WTC11 (cell line): ENCODE measurements around the gene RUNX1. TPM values are rescaled to one million over a fixed set of nuclear protein-coding genes. Genes with fewer than 3 reads are reported as not detected.

Experiments
- ATAC-seq: fragments of 200-7000 bp; cut with Tn5 transposase; 2 replicates; pipeline ENCODE4 v1.10.0; 2021; ENCODE audit warnings: mild to moderate bottlenecking, moderate library complexity
- CTCF ChIA-PET: fragments of 300-600 bp; sonication (Branson Sonifier 250); formaldehyde crosslinking; loops from one replicate; lab custom pipeline; 2021; ENCODE audit warnings: antibody characterized with exemption; lab: Charles Lee
- POLR2A ChIA-PET: fragments of 350-600 bp; sonication (Branson Sonifier 250); formaldehyde crosslinking; loops from one replicate; lab custom pipeline; 2021; ENCODE audit warnings: antibody characterized with exemption; lab: Charles Lee
- DNase-seq: peaks from one replicate; pipeline ENCODE4 v3.0.0; 2021; ENCODE audit warnings: low spot score
- H3K27ac Mint-ChIP-seq: 2 replicates; pipeline ENCODE4 v1.8.0; 2021; ENCODE audit warnings: mixed read lengths
- H3K27me3 Mint-ChIP-seq: 2 replicates; pipeline ENCODE4 v1.8.0; 2021; ENCODE audit warnings: low read depth, mild to moderate bottlenecking, moderate library complexity, mixed read lengths
- H3K36me3 Mint-ChIP-seq: 2 replicates; pipeline ENCODE4 v1.8.0; 2021; ENCODE audit warnings: mixed read lengths
- H3K4me1 Mint-ChIP-seq: 2 replicates; pipeline ENCODE4 v1.8.0; 2022; ENCODE audit warnings: mixed read lengths
- H3K4me3 Mint-ChIP-seq: 2 replicates; pipeline ENCODE4 v1.8.0; 2021; ENCODE audit warnings: mild to moderate bottlenecking, moderate library complexity, mixed read lengths
- H3K9me3 Mint-ChIP-seq: 2 replicates; pipeline ENCODE4 v1.8.0; 2021; ENCODE audit warnings: mixed read lengths
- CBFB ChIP-seq: sonication (generic); formaldehyde crosslinking; IDR thresholded peaks from 2 replicates; pipeline ENCODE4 v1.8.1; 2022; ENCODE audit warnings: mild to moderate bottlenecking, low read depth, missing genetic modification reagents
- CREM ChIP-seq: sonication (generic); formaldehyde crosslinking; IDR thresholded peaks from 2 replicates; pipeline ENCODE4 v1.8.1; 2022; ENCODE audit warnings: mild to moderate bottlenecking, missing genetic modification reagents, moderate library complexity
- GRHL2 ChIP-seq: fragments of 250-450 bp; sonication (Bioruptor Pico); IDR thresholded peaks from 2 replicates; pipeline ENCODE4 v1.8.0; 2022; ENCODE audit warnings: mild to moderate bottlenecking, moderate library complexity; ENCODE audit not compliant: insufficient replicate concordance, severe bottlenecking
- GTF2I ChIP-seq: fragments of 250-450 bp; sonication (Bioruptor Pico); conservative IDR thresholded peaks from 2 replicates; pipeline ENCODE4 v1.4.0; 2021; ENCODE audit warnings: mild to moderate bottlenecking
- NFYB ChIP-seq: sonication (generic); formaldehyde crosslinking; conservative IDR thresholded peaks from 2 replicates; pipeline ENCODE4 v1.8.0; 2022; ENCODE audit warnings: low read depth, missing genetic modification reagents
- NR3C1 ChIP-seq: sonication (generic); formaldehyde crosslinking; conservative IDR thresholded peaks from 2 replicates; pipeline ENCODE4 v1.8.1; 2023; ENCODE audit warnings: low read depth, mild to moderate bottlenecking, missing genetic modification reagents
- RELA ChIP-seq: sonication (generic); formaldehyde crosslinking; IDR thresholded peaks from 2 replicates; pipeline ENCODE4 v1.8.1; 2022; ENCODE audit warnings: missing genetic modification reagents, mild to moderate bottlenecking, borderline replicate concordance
- RORB ChIP-seq: fragments of 250-450 bp; sonication (Bioruptor Pico); IDR thresholded peaks from 2 replicates; pipeline ENCODE4 v1.9.0; 2021; ENCODE audit warnings: mild to moderate bottlenecking
- SMAD3 ChIP-seq: sonication (generic); formaldehyde crosslinking; IDR thresholded peaks from 2 replicates; pipeline ENCODE4 v1.8.0; 2022; ENCODE audit warnings: missing genetic modification reagents, mild to moderate bottlenecking, borderline replicate concordance
- SOX15 ChIP-seq: fragments of 250-450 bp; sonication (Bioruptor Pico); IDR thresholded peaks from 2 replicates; pipeline ENCODE4 v1.9.0; 2021; ENCODE audit warnings: mild to moderate bottlenecking
- SP1 ChIP-seq: sonication (generic); formaldehyde crosslinking; conservative IDR thresholded peaks from 2 replicates; pipeline ENCODE4 v1.8.1; 2022; ENCODE audit warnings: missing genetic modification reagents
- TCF7 ChIP-seq: sonication (generic); formaldehyde crosslinking; IDR thresholded peaks from 2 replicates; pipeline ENCODE4 v1.8.0; 2022; ENCODE audit warnings: mild to moderate bottlenecking, low read depth, missing genetic modification reagents, moderate library complexity
- ZBTB21 ChIP-seq: sonication (generic); formaldehyde crosslinking; IDR thresholded peaks from 2 replicates; pipeline ENCODE4 v1.8.1; 2023; ENCODE audit warnings: mild to moderate bottlenecking, missing genetic modification reagents, borderline replicate concordance
- ZNF219 ChIP-seq: sonication (generic); formaldehyde crosslinking; IDR thresholded peaks from 2 replicates; pipeline ENCODE4 v1.8.0; 2023; ENCODE audit warnings: missing genetic modification reagents, mild to moderate bottlenecking, borderline replicate concordance
- ZNF416 ChIP-seq: fragments of 250-450 bp; sonication (Bioruptor Pico); IDR thresholded peaks from 2 replicates; pipeline ENCODE4 v1.9.0; 2021; ENCODE audit warnings: mild to moderate bottlenecking, inconsistent platforms
- total RNA-seq: library from RNA; stranded (reverse); gene quantifications from 3 replicates; pipeline ENCODE4 v1.2.3, GENCODE V29; 2021
- TF ChIP-seq, protein P1 (sequence below): sonication (generic); formaldehyde crosslinking; IDR thresholded peaks from 2 replicates; pipeline ENCODE4 v1.8.0; 2022; ENCODE audit warnings: mild to moderate bottlenecking, missing genetic modification reagents
- TF ChIP-seq, protein P2 (sequence below): sonication (generic); formaldehyde crosslinking; IDR thresholded peaks from 2 replicates; pipeline ENCODE4 v1.8.0; 2023; ENCODE audit warnings: missing genetic modification reagents
- TF ChIP-seq, protein P3 (sequence below): fragments of 250-450 bp; sonication (Bioruptor Pico); IDR thresholded peaks from 2 replicates; pipeline ENCODE4 v1.9.0; 2021; ENCODE audit warnings: moderate library complexity, mild to moderate bottlenecking, inconsistent platforms, borderline replicate concordance
- TF ChIP-seq, protein P4 (sequence below): sonication (generic); formaldehyde crosslinking; IDR thresholded peaks from 2 replicates; pipeline ENCODE4 v1.8.1; 2023; ENCODE audit warnings: mild to moderate bottlenecking, missing genetic modification reagents, moderate library complexity
- TF ChIP-seq, protein P5 (sequence below): fragments of 200-600 bp; IDR thresholded peaks from 2 replicates; pipeline ENCODE4 v1.8.0; 2022; ENCODE audit warnings: antibody characterized with exemption
- TF ChIP-seq, protein P6 (sequence below): sonication (generic); formaldehyde crosslinking; IDR thresholded peaks from 2 replicates; pipeline ENCODE4 v1.8.1; 2023; ENCODE audit warnings: mild to moderate bottlenecking, missing genetic modification reagents

Gene RUNX1
- total RNA-seq, 1 experiment from 2014 or later = 2.2 TPM

DNA sequence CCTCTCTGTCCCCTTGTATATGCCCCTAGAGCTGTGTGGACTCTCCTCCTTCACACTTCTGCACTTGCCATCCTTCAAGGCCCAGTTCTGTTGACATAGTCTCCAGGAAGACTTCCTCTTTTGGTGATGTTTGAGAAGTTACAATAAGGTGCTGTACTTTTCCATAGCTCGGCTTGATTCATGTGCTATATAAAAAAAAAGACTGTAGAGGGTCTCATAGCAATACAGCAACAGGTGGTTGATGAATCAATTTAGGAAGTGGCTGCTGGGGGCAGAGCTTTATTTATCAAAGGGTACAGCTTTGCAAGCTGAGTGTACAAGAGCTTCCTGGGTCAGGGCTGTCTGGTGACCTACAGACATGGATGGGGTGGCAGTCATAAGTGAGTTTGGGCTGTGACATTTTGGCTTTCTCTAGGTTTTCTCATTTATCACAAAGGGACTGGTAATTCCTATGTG, 102.7 kb downstream of the RUNX1 start:
- ChIA-PET POLR2A (no interaction called here), CTCF (interaction anchor here (0.6 kb wide), 1 partner anchor 37 kb away, joined by 4 read pairs; no protein-coding TSS in a partner anchor)
- no peak overlapping the region for H3K27ac Mint-ChIP-seq
- no peaks in the 10 kb centered on the region for H3K27me3 Mint-ChIP-seq
- no peak overlapping the region for H3K4me3 Mint-ChIP-seq
- H3K36me3 Mint-ChIP-seq = no peaks in the 10 kb centered on the region
- no peak for ATAC-seq
- H3K9me3 Mint-ChIP-seq = 0 out of 2 replicates have a peak, but pooled peaks cover 5% of the 10 kb centered on the region
- H3K4me1 Mint-ChIP-seq = no peaks in the 10 kb centered on the region; the same call in none of the 2 replicates
- TF ChIP-seq, protein P1, sequence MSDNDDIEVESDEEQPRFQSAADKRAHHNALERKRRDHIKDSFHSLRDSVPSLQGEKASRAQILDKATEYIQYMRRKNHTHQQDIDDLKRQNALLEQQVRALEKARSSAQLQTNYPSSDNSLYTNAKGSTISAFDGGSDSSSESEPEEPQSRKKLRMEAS (CRISPR knock-in tag) = no peak
- no peak for TF ChIP-seq CREM (CRISPR knock-in tag)
- no peak for TF ChIP-seq RORB (CRISPR knock-in tag)
- TF ChIP-seq RELA (CRISPR knock-in tag) = no peak
- TF ChIP-seq, protein P2, sequence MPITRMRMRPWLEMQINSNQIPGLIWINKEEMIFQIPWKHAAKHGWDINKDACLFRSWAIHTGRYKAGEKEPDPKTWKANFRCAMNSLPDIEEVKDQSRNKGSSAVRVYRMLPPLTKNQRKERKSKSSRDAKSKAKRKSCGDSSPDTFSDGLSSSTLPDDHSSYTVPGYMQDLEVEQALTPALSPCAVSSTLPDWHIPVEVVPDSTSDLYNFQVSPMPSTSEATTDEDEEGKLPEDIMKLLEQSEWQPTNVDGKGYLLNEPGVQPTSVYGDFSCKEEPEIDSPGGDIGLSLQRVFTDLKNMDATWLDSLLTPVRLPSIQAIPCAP (CRISPR knock-in tag) = no peak
- TF ChIP-seq SP1 (CRISPR knock-in tag) = no peak
- no peak for TF ChIP-seq SOX15
- no peak for TF ChIP-seq GRHL2 (CRISPR knock-in tag)
- TF ChIP-seq ZBTB21 (CRISPR knock-in tag) = no peak
- no peak for TF ChIP-seq NR3C1 (CRISPR knock-in tag)
- TF ChIP-seq, all 79 proteins: peak for 0
- DNase-seq = no peak

DNA sequence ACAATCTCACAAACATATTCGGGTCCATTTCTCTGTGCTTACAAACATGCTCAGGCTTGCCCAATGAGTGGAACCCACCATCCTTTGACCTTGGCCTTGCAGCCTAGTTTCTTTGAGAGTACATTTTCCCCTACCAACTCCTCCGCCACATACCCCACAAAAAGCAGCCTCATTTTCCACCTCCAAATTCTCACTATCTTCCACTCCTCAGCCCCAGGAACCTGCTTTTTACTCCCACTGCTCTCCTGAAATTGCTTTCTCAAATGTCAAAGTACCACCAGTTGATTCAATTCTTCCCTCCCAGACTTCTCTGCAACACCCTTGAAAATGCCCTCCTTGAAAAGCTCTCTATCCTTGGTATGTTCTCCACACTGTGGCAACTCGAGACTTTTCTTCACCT, 103.8 kb downstream of the RUNX1 start:
- H3K4me1 Mint-ChIP-seq = peaks cover 5% of the 10 kb centered on the region
- ChIA-PET CTCF (interaction anchor here (1.0 kb wide), 1 partner anchor 200 kb away, joined by 4 read pairs; no protein-coding TSS in a partner anchor), POLR2A (no interaction called here)
- TF ChIP-seq ZNF416 (no peak), GTF2I (CRISPR knock-in tag) (no peak), CREM (CRISPR knock-in tag) (no peak), NFYB (CRISPR knock-in tag) (no peak), NR3C1 (CRISPR knock-in tag) (no peak), SMAD3 (CRISPR knock-in tag) (no peak), ZNF219 (no peak), TCF7 (CRISPR knock-in tag) (no peak), SOX15 (no peak), CBFB (CRISPR knock-in tag) (no peak), RORB (CRISPR knock-in tag) (no peak)
- TF ChIP-seq, protein P3, sequence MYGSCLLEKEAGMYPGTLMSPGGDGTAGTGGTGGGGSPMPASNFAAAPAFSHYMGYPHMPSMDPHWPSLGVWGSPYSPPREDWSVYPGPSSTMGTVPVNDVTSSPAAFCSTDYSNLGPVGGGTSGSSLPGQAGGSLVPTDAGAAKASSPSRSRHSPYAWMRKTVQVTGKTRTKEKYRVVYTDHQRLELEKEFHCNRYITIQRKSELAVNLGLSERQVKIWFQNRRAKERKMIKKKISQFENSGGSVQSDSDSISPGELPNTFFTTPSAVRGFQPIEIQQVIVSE = no peak
- TF ChIP-seq, protein P4, sequence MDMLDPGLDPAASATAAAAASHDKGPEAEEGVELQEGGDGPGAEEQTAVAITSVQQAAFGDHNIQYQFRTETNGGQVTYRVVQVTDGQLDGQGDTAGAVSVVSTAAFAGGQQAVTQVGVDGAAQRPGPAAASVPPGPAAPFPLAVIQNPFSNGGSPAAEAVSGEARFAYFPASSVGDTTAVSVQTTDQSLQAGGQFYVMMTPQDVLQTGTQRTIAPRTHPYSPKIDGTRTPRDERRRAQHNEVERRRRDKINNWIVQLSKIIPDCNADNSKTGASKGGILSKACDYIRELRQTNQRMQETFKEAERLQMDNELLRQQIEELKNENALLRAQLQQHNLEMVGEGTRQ (CRISPR knock-in tag) = no peak
- TF ChIP-seq, protein P5, sequence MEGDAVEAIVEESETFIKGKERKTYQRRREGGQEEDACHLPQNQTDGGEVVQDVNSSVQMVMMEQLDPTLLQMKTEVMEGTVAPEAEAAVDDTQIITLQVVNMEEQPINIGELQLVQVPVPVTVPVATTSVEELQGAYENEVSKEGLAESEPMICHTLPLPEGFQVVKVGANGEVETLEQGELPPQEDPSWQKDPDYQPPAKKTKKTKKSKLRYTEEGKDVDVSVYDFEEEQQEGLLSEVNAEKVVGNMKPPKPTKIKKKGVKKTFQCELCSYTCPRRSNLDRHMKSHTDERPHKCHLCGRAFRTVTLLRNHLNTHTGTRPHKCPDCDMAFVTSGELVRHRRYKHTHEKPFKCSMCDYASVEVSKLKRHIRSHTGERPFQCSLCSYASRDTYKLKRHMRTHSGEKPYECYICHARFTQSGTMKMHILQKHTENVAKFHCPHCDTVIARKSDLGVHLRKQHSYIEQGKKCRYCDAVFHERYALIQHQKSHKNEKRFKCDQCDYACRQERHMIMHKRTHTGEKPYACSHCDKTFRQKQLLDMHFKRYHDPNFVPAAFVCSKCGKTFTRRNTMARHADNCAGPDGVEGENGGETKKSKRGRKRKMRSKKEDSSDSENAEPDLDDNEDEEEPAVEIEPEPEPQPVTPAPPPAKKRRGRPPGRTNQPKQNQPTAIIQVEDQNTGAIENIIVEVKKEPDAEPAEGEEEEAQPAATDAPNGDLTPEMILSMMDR = no peak
- TF ChIP-seq, protein P6, sequence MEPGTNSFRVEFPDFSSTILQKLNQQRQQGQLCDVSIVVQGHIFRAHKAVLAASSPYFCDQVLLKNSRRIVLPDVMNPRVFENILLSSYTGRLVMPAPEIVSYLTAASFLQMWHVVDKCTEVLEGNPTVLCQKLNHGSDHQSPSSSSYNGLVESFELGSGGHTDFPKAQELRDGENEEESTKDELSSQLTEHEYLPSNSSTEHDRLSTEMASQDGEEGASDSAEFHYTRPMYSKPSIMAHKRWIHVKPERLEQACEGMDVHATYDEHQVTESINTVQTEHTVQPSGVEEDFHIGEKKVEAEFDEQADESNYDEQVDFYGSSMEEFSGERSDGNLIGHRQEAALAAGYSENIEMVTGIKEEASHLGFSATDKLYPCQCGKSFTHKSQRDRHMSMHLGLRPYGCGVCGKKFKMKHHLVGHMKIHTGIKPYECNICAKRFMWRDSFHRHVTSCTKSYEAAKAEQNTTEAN = no peak
- H3K9me3 Mint-ChIP-seq = 0 out of 2 replicates have a peak, but pooled peaks cover 5% of the 10 kb centered on the region
- DNase-seq = no peak
- H3K36me3 Mint-ChIP-seq = no peaks in the 10 kb centered on the region
- H3K4me3 Mint-ChIP-seq = no peak overlapping the region
- no peak for ATAC-seq
- H3K27ac Mint-ChIP-seq = no peak overlapping the region
- H3K27me3 Mint-ChIP-seq = no peaks in the 10 kb centered on the region
